D721Med (cell line): Measurements from ENCODE around the gene LRWD1.
A peak's percentile ranks its signal among the peaks of the same experiment; 100 is the strongest.

Source experiments
- DNase-seq: peaks from one replicate; pipeline ENCODE4 v3.0.0; 2011; ENCODE audit warnings: low spot score; ENCODE audit not compliant: insufficient read length
- FAIRE-seq: peaks from 2 replicates; lab custom pipeline; 2011; peaks lifted over from hg19 to GRCh38; lab: Jason Lieb, UNC
- TF ChIP-seq, protein P1 (sequence below): IDR thresholded peaks from 2 replicates; pipeline ENCODE4 v1.5.1; 2012; ENCODE audit warnings: mild to moderate bottlenecking, control low read depth; ENCODE audit not compliant: insufficient read depth; ENCODE audit errors: missing control alignments

LRWD1 gene

DNA sequence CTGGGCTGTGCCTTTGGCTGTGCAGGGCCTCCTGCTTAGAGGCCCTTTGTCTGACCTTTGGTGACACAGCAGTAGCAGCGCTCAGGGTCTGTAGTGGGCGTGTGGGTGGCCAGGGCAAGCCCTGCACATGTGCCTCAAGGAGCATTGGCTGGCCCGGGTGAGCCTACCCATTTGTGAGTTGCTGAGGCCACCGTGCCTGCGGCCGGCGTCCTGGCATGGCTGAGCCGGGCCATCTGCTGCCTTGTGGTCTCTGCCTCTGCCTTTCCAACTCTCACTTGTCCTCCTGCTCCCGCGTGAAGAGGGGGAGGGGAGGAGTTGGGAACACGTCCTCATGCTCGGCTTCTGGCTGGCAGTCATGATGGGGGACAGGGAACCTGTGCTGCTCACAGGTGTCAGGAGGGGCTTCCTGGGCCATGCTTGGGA is 40.6 kb upstream of the LRWD1 start:
- TF ChIP-seq, protein P1, sequence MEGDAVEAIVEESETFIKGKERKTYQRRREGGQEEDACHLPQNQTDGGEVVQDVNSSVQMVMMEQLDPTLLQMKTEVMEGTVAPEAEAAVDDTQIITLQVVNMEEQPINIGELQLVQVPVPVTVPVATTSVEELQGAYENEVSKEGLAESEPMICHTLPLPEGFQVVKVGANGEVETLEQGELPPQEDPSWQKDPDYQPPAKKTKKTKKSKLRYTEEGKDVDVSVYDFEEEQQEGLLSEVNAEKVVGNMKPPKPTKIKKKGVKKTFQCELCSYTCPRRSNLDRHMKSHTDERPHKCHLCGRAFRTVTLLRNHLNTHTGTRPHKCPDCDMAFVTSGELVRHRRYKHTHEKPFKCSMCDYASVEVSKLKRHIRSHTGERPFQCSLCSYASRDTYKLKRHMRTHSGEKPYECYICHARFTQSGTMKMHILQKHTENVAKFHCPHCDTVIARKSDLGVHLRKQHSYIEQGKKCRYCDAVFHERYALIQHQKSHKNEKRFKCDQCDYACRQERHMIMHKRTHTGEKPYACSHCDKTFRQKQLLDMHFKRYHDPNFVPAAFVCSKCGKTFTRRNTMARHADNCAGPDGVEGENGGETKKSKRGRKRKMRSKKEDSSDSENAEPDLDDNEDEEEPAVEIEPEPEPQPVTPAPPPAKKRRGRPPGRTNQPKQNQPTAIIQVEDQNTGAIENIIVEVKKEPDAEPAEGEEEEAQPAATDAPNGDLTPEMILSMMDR = no peak
- no peak for FAIRE-seq
- no peak for DNase-seq

DNA sequence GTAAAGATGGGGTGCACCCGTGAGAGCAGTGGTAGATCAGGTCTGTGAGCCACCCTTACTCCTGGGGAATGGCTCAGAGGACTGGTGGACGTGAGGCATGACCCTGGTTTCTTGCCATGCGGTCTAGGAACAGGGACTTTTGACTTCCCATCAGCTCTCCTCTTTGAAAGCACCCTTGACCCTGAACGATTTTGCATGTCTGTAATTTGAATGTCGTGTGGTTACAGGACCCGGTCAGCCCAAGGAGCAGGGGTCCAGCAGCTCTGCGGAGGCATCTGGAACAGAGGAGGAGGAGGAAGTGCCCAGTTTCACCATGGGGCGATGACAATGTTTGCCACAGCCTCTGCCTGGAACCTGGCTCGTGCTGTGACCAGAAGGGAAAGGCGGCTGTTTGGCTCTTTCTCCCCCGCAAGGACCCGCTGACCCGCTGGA is 40.0 kb upstream of the LRWD1 start:
- FAIRE-seq (no peak), DNase-seq (no peak)
- TF ChIP-seq, protein P1 = no peak

DNA sequence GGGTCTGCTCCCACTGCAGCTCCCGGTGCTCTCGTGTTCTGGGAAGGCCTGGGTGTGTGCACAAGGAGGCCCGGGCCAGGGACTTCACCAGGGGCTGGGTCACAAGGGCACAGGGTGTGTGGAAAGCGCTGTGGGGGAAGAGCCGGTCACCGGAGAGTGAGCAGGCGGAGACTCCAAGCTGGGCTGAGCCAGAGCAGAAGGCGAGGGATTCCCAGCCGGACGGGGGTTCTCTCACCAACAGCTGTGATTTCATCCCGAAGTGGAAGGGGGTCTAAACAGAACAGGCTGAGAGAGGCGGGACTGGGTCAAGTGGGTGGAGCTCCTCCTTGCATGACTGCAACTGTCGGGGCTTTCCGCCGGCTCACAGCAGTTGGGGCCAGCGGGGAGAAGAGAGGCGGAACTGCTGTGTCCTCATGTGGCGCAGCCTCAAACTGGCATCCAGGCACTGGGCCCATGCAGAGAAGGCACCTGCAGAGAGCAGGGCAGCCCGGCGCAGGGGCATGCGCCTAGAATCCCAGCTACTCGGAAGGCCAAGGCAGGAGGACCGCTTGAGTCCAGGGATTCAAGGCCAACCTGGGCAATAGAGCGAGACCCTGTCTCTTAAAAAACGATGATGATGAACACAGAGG is 39.0 kb upstream of the LRWD1 start:
- FAIRE-seq = no peak
- TF ChIP-seq, protein P1 = no peak
- peak; percentile 2 for DNase-seq

DNA sequence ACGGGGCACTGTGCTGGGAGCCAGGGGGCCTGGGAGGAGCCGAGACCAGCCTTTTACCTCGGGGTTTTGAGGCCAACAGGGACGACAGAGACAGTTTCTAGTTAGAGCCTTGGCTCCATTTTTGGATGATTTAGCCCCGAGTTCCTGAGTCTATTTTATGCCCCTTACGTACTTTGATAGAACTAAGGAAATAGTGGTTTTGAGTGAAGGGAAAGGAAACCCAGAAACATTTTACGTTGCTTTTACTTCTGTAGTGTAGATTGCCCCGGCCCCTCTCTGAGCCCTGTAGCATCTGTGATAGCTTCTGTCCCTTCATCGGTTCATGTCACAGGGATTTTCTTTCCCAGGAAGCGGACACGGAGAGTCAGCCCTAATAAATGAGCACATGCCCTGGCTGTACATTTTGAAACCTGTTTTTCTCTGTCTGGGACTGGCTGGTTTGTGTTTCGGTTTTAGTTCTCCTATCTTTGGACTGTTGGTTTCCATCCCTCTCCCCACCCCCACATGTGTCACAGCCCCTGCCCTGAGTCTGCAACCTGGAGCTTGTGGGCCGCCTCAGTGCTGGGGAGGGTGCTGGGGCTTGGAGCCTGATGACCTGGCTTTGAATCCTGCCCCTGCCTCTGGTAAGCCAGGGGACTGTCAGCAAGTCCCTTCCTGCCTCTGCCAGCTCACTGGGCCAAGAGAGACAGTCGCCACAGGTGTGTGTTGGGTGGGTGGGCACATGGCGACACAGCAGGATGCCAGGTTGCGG is 38.3 kb upstream of the LRWD1 start:
- FAIRE-seq (no peak), DNase-seq (peak; percentile 6)
- TF ChIP-seq, protein P1 = no peak

DNA sequence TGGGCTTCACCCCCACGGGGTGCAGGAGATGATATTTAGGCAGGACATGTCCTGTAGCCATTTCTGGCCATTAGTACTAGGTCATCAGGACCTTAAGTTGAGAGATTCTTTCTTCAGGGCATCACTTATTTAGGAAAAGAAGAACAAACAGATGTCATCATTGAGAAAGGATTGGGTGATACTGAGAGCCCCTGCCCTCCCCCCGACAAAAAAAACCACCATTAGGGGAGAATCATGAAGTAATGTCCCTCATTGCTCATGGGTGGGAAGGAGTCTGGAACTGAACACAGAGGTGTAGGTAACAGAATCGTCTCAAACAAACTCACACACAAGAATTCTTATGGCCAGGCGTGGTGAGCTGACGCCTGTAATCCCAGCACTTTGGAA is 37.8 kb upstream of the LRWD1 start:
- TF ChIP-seq, protein P1 = no peak
- no peak for FAIRE-seq
- no peak for DNase-seq

DNA sequence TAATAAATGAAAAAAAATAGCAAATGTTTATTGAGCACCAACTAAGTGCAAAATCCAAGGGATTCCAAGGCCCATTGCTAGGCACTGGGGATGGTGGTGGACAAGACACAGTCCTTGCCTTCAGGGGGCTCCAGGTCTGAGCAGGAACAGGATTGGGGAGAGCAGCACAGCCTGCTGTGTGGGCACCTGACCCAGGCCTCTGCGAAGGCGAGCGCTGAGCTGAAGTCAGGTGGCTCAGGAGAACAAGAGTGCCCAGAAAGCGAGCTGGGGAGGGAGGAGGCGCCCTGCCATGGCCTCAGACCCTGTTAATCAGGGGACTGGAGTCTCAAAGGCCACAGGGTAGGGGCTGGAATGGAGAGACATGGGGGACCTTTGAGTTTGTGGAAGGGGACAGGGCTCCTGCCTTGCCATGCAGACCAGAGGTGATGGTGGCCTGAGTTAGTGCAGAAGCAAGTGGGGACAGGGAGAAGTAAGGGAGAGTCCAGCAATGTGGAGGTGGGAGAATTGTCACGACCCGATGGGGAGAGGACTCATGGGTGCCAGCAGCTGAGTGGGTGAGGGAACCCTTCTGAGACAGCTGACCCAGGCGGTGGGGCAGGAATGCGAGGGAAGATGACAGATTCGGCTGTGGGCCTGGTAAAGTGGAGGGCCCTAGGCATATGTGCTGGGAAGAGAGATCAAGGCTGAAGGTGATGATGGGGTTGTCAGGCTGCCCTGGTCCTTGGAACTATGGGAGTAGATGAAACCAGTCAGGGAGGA is 35.5 kb upstream of the LRWD1 start:
- peak; percentile 5 for DNase-seq
- no peak for FAIRE-seq
- TF ChIP-seq, protein P1 = no peak
